Ishikawa (cell line): ENCODE data around the gene CCSER1.

ENCODE experiments used
- CEBPB ChIP-seq: IDR thresholded peaks from 2 replicates; pipeline ENCODE4 v1.6.1; 2012
- CREB1 ChIP-seq: IDR thresholded peaks from 2 replicates; pipeline ENCODE4 v1.6.1; 2012; ENCODE audit warnings: low read depth
- EGR1 ChIP-seq: IDR thresholded peaks from 2 replicates; pipeline ENCODE4 v1.6.1; 2012
- EP300 ChIP-seq: IDR thresholded peaks from 2 replicates; pipeline ENCODE4 v1.6.1; 2012; ENCODE audit warnings: borderline replicate concordance
- FOXM1 ChIP-seq: IDR thresholded peaks from 2 replicates; pipeline ENCODE4 v1.6.1; 2012; ENCODE audit warnings: low read depth, borderline replicate concordance
- MAX ChIP-seq: IDR thresholded peaks from 2 replicates; pipeline ENCODE4 v1.6.1; 2012
- NFIC ChIP-seq: IDR thresholded peaks from 2 replicates; pipeline ENCODE4 v1.6.1; 2012
- RAD21 ChIP-seq: IDR thresholded peaks from 2 replicates; pipeline ENCODE4 v1.6.1; 2012; ENCODE audit warnings: low read depth
- REST ChIP-seq: IDR thresholded peaks from 2 replicates; pipeline ENCODE4 v1.6.1; 2012; ENCODE audit warnings: low read depth, mild to moderate bottlenecking
- TAF1 ChIP-seq: IDR thresholded peaks from 2 replicates; pipeline ENCODE4 v1.6.1; 2012; ENCODE audit warnings: low read depth, mild to moderate bottlenecking
- TCF12 ChIP-seq: IDR thresholded peaks from 2 replicates; pipeline ENCODE4 v1.6.1; 2012; ENCODE audit warnings: low read depth
- TEAD4 ChIP-seq: IDR thresholded peaks from 2 replicates; pipeline ENCODE4 v1.6.1; 2012
- USF1 ChIP-seq: IDR thresholded peaks from 2 replicates; pipeline ENCODE4 v1.6.1; 2012
- YY1 ChIP-seq: IDR thresholded peaks from 2 replicates; pipeline ENCODE4 v1.6.1; 2012; ENCODE audit warnings: low read depth
- ZBTB7A ChIP-seq: IDR thresholded peaks from 2 replicates; pipeline ENCODE4 v1.6.1; 2012; ENCODE audit warnings: low read depth

The CCSER1 gene

GRCh38 chr4:90540536-90540935 is 413.3 kb downstream of the CCSER1 start:
- TF ChIP-seq YY1: no peak
- no peak for TF ChIP-seq ZBTB7A
- TF ChIP-seq EGR1: no peak
- no peak for TF ChIP-seq CEBPB
- TF ChIP-seq TCF12: no peak
- no peak for TF ChIP-seq TAF1
- TF ChIP-seq MAX: no peak
- no peak for TF ChIP-seq CREB1
- no peak for TF ChIP-seq NFIC
- no peak for TF ChIP-seq REST
- no peak for TF ChIP-seq USF1
- TF ChIP-seq FOXM1: no peak
- TF ChIP-seq TEAD4: no peak
- no peak for TF ChIP-seq RAD21

- TF ChIP-seq REST (no peak), TCF12 (no peak), TEAD4 (no peak), TAF1 (no peak), ZBTB7A (no peak), CREB1 (no peak), EP300 (no peak), CEBPB (no peak), YY1 (no peak)
Measured at GRCh38 chr4:90542216-90542615, 415.0 kb downstream of the CCSER1 start.

GRCh38 chr4:90543419-90544170 is 416.4 kb downstream of the CCSER1 start:
- TF ChIP-seq EGR1: no peak
- TF ChIP-seq NFIC: no peak
- no peak for TF ChIP-seq YY1
- TF ChIP-seq USF1: no peak
- TF ChIP-seq EP300: no peak
- no peak for TF ChIP-seq TEAD4
- no peak for TF ChIP-seq MAX
- TF ChIP-seq TCF12: no peak

GRCh38 chr4:90544532-90545045 is 417.4 kb downstream of the CCSER1 start:
- TF ChIP-seq EP300 (no peak), TCF12 (no peak), TAF1 (no peak)

GRCh38 chr4:90545380-90545779 is 418.2 kb downstream of the CCSER1 start:
- no peak for TF ChIP-seq EP300
- TF ChIP-seq USF1: no peak
- no peak for TF ChIP-seq CEBPB
- no peak for TF ChIP-seq EGR1
- TF ChIP-seq RAD21: no peak
- no peak for TF ChIP-seq MAX
- TF ChIP-seq TCF12: no peak
- no peak for TF ChIP-seq TAF1
- TF ChIP-seq REST: no peak
- no peak for TF ChIP-seq YY1
- no peak for TF ChIP-seq ZBTB7A
- TF ChIP-seq CREB1: no peak
- TF ChIP-seq TEAD4: no peak
- no peak for TF ChIP-seq FOXM1
- TF ChIP-seq NFIC: no peak
